HG02588 (cell line): ENCODE measurements around the gene RABEP1.
"Not testable (repeated sequence)": the region's sequence is repeated elsewhere in the genome, so short reads cannot be mapped to it uniquely, and the experiment has no call there.

Experiments
- ATAC-seq: cut with Tn5 transposase; IDR thresholded peaks from one replicate; pipeline ENCODE4 v1.9.1; 2021; ENCODE audit warnings: mild to moderate bottlenecking, moderate library complexity; ENCODE audit not compliant: unreplicated experiment

RABEP1 gene

DNA sequence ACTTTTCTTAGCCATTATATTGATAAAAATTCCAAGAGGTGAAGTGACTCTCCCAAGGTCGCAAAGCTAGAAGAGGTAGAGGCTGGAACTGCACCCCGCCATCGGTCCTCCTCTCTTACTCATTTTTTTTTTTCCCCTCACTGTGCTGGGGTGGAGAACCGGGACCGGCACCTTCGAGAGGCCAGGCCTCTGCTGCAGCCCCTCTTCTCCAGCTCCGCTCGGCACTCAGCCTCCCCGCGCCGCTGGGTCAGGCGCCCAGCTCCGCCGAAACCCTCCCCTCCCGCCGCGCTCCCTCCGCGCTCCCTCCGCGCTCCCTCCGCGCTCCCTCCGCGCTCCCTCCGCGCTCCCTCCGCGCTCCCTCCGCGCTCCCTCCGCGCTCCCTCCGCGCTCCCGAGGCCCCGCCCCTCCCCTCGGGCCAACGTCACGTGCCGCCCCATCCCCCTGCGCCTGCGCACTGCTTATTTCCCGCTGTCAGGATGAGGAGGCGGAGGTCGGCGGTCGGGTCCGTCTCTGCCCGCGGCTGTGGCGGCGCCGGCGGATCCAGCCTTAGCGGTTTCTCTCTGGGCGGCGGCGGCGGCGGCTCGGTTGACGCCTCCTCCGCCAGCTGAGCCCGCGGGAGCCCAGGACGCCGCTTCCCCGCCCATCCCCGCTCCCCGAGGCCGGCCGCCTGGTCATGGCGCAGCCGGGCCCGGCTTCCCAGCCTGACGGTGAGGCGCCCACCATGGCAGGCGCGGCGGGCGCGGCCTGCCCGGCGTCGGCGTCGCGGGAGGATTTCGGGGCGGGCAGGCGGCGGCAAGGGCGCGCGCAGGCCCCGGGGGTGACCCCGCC lies at the start of gene RABEP1:
RABEP1 (plus strand) TSS at position 471 of the 828 bp plus-strand sequence; CDS start at position 674, 203 bp downstream.
- peak; percentile 77 for ATAC-seq

DNA sequence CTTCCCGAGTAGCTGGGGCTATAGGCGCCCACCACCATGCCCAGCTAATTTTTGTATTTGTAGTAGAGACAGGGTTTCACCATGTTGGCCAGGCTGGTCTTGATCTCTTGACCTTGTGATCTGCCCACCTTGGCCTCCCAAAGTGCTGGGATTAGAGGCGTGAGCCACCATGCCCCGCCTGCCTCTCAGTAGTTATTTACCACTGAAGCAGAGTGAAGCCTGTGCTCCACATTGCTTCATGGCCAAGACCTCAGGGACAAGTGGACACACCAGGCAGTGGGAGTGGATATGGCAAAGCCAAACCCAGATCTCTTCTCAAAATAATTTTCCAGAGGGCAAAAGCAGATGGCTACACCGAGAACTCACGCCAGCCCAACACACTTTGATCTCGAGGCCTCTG lies 48.6 kb upstream of the RABEP1 start:
- ATAC-seq, result not testable (repeated sequence)

DNA sequence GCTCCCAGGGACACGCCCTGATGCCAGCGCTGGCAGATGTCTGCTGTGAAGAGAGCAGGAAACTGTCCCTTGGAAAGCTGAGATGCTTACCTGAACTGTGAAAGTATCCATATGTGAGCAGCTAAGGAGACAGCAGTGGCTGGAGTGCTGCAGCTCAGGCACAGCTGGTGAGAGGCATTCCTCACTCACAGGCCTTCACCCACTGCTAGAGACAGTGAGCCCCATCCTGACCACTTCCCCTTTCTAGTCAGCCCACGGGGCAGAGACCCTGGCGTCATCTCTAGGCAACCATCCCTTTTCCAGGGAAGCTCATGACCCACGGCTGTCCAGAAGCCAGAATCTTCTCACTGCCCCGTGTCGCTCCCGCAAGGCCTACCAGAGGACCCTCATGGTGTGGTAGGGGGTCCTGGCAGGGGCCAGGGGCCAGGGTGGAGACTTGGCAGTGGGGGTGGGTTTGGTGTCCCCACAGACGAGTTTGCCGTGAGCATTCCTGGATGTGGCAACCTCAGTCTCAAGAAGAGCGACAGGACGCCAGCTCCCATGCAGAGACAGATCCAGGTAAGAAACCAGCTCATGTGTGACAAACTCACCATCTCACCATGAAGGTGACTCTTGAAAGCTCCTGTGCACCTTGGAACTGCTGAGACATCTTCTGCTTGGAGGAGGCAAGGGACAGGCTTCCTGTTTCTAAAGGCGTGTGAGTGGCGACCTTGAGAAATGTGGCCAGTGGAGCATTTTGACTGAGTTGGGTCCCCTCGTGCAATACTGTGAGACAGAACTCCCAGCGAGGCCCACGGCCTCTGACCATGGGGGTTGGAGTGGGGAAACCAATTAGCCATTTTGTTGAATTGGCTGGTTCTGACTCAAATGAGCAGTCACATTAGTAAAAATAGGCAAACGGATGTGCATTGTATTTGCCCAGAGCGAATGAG lies 47.2 kb upstream of the RABEP1 start, which contains the start of gene SCIMP:
SCIMP (minus strand) TSS at position 216 of the 932 bp plus-strand sequence; CDS start at position 111, 105 bp downstream.
- peak; percentile 38 for ATAC-seq

DNA sequence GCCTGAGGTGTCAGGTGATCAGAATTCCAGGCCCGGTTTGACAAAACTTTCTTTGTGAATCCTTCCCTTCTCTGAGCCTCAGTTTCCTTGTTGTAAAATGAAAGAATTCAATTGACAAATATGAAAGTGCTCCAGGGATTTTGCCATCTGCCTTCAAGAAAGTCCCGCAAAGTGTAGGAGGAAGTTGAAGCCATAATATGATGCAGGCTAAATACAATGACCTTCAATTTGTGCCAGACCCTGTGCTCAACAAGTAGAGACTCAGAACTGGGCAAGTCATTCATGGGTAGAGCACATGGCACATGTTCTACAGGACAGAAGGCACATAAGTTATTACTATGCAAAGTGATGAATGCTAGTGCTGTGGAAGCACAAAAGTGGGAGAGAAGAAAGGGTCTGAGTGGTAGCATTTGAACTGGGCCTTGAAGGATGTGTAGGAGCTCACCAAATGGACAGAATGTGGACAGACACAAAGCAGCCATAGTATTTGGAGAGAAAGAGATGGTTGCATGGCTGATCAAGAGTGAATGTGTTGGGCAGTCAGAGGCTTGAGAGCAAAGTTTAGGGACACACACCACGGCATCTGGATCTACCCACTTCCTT lies 45.0 kb upstream of the RABEP1 start:
- no peak for ATAC-seq

DNA sequence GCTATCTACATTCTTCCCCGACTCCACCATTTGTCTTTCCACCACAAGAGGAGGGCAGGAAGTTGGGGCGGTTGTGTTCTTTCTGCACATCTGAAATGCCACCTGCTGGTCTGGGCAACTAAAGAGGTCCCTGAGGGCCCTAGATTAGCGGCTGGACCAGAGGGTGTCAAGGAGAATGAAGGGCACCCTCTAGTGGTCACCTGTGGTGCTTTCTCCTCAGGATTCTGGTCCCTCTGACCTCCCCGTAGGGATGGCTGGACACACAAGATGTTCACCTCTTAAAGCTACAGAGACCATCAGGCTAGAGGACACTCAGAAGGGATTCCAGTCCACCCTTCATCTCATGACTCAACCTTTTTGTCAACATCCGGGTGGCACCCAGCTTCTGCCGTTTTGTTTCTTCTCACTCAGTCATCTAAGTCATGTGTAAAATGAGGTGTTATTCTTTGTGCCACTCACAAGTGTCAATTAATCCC lies 44.5 kb upstream of the RABEP1 start:
- ATAC-seq, result no peak

- no peak for ATAC-seq
These were observed 43.8 kb upstream of the RABEP1 start for GRCh38 chr17:5238333-5238732.

- not testable (repeated sequence) for ATAC-seq
These were observed 42.3 kb upstream of the RABEP1 start for GRCh38 chr17:5239769-5240168.

DNA sequence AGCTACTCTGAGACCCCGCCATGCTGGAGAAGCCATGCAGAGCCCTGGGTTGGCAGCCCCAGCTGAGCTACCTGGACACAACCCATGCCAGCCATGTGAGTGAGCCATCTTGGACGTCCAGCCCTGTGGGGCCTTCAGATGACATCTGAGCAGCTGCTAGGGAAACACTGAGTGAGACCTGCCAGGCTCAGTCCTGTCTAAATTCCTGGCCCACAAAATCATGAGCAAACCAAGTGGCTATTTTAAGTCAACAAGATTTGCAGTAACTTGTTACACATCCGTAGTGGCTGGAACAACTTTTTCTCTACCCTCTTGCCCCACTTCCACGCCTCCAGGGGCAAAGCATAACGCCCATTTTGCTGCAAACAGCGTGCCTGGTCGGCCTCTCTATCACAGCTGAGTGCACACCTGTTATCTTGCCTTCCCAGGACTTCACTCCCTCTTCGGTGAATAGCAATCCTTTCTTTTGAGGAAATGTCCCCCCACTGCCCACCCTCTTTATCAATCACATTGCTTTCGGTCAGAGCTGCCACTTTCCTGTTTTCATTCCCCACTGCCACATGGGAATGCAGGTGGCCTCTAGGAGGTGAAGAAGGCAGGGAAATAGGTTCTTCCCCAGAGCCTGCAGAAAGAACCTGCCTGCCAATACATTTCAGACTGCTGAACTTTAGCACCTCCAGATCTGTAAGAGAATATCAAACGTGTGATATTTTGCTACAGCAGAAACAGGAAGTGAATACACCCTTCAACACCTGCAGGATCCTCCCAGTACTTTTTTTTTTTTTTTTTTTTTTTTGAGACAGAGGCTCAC lies 40.0 kb upstream of the RABEP1 start:
- ATAC-seq, result no peak

GRCh38 chr17:5247621-5248020 lies 34.5 kb upstream of the RABEP1 start:
- no peak for ATAC-seq

DNA sequence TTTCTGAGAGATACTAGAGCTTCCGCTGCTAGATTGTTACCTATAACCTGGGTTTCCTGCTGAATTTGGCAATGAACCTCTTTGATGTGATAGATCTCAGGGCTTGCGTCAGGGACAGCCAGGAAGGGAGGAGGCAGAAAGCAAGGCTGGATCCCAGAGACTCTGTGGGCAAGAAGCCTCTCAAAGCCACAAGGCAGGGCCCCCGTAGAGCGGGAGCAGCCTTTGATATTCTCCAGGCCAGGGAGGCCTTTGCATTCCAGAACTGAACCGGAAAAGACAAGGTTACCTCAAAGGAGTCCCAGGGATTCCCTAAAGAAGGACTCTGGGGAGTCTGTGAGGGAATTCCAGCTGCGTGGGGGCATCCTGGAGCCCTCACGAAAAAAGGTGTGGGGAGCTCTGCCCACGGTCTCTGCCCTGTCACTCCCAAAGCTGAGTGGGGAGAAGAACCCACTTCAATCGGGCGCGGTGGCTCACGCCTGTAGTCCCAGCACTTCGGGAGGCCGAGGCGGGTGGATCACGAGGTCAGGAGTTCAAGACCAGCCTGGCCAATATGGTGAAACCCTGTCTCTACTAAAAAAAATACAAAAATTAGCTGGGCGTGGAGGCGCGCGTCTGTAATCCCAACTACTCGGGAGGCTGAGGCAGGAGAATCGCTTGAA lies 33.1 kb upstream of the RABEP1 start:
- ATAC-seq, result no peak

DNA sequence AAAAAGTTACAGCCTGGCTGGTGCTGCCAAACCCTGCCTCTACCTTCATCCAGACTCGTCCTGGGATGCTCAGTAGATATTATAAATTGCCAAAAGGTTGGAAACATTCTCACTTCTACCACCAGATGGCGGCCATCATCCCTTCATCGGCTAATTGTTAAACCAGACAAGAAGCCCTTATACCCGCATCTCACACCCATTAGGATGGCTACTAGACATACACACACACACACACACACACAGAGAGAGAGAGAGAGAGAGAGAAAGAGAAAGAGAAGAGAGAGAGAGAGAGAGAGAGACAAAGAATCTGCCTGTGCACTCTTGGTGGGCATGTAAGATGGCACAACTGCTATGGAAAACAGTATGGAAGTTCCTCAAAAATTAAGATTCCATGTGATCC lies 32.5 kb upstream of the RABEP1 start:
- ATAC-seq, result no peak

- no peak for ATAC-seq
These were observed 27.7 kb upstream of the RABEP1 start for GRCh38 chr17:5254414-5254813.

- no peak for ATAC-seq
These were observed 27.1 kb upstream of the RABEP1 start for GRCh38 chr17:5254903-5255521.

DNA sequence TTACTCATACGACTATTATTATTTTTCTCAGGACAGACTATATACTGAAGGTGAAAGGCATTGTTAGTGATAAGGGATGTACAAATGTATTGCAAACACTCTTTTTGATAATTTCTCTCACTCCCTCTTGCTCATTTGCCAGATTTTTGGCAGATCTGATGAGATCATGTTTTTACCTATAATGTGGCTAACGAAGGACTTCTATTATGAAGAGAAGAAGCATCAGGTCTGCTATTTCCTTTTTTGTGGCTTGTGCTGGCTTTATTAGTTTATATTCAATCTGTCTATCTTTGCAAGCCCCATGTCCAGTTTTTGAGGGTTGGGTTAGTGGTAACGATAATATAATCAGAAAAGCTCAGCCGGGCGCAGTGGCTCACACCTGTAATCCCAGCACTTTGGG lies 25.0 kb upstream of the RABEP1 start:
- no peak for ATAC-seq

GRCh38 chr17:5260542-5260941 lies 21.5 kb upstream of the RABEP1 start:
- no peak for ATAC-seq

GRCh38 chr17:5262416-5262991 lies 19.6 kb upstream of the RABEP1 start:
- no peak for ATAC-seq

DNA sequence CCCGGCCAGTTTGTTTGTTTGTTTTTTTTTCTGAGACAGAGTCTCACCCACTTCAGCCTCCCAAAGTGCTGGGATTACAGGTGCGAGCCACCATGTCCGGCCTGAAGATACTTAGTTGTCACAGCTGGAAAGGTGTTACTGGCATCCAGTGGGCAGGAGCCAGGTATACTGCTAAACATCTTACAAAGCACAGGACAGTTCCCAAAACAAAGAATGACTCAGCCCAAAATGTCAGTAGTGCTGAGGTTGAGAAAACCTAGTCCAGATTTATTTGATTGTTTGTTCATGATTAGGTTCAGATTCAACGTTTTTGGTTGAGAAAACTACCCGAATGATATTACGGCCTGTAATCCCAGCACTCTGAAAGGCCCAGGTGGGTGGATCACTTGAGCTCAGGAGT lies 18.6 kb upstream of the RABEP1 start:
- no peak for ATAC-seq

- ATAC-seq, result no peak
These were observed 17.2 kb upstream of the RABEP1 start for GRCh38 chr17:5264893-5265292.
